ENCODE results near the gene RADIL.

DNA sequence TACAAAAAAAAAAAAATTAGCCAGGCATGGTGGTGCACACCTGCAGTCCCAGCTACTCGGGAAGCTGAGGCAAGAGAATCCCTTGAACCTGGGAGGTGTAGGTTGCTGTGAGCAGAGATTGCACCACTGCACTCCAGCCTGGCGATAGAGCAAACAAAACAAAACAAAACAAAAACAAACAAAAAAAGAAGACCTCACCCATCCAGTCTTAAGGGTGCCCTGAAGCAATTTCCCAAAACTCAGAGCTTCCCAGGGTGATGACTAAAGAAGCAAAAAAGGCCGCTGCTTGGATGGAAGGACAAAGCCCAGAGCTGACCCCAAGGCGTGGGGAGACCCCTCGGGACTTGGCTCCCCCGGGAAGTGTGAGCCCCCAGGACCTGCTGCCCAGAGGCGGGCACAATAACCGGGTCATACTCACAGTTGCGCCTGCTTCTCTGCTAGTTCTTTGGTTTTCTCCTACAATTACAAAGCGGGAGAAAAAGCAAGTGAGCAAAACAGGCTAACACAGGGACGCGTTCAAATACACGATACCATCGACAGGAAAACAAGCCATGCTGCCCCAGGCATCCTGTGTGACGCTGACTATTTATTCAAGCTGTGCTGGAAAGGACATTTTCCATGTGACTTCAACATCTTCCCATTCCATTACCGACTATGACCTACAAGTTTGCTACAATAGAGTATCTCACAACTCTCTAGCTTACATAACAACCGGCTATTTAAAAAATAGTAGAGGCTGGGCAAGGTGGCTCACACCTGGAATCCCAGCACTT is 51.6 kb downstream of the RADIL start:
- TF ChIP-seq, protein P1, sequence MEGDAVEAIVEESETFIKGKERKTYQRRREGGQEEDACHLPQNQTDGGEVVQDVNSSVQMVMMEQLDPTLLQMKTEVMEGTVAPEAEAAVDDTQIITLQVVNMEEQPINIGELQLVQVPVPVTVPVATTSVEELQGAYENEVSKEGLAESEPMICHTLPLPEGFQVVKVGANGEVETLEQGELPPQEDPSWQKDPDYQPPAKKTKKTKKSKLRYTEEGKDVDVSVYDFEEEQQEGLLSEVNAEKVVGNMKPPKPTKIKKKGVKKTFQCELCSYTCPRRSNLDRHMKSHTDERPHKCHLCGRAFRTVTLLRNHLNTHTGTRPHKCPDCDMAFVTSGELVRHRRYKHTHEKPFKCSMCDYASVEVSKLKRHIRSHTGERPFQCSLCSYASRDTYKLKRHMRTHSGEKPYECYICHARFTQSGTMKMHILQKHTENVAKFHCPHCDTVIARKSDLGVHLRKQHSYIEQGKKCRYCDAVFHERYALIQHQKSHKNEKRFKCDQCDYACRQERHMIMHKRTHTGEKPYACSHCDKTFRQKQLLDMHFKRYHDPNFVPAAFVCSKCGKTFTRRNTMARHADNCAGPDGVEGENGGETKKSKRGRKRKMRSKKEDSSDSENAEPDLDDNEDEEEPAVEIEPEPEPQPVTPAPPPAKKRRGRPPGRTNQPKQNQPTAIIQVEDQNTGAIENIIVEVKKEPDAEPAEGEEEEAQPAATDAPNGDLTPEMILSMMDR (IDR thresholded peaks at IDR 0.05), result no peak
- TF ChIP-seq POLR2A (IDR thresholded peaks at IDR 0.05), result no peak

All from heart left ventricle (tissue), 13 donors.